Ishikawa (cell line): ENCODE measurements around the gene JPH2.

Source experiments
- CREB1 ChIP-seq: IDR thresholded peaks from 2 replicates; pipeline ENCODE4 v1.6.1; 2012; ENCODE audit warnings: low read depth
- RAD21 ChIP-seq: IDR thresholded peaks from 2 replicates; pipeline ENCODE4 v1.6.1; 2012; ENCODE audit warnings: low read depth

DNA sequence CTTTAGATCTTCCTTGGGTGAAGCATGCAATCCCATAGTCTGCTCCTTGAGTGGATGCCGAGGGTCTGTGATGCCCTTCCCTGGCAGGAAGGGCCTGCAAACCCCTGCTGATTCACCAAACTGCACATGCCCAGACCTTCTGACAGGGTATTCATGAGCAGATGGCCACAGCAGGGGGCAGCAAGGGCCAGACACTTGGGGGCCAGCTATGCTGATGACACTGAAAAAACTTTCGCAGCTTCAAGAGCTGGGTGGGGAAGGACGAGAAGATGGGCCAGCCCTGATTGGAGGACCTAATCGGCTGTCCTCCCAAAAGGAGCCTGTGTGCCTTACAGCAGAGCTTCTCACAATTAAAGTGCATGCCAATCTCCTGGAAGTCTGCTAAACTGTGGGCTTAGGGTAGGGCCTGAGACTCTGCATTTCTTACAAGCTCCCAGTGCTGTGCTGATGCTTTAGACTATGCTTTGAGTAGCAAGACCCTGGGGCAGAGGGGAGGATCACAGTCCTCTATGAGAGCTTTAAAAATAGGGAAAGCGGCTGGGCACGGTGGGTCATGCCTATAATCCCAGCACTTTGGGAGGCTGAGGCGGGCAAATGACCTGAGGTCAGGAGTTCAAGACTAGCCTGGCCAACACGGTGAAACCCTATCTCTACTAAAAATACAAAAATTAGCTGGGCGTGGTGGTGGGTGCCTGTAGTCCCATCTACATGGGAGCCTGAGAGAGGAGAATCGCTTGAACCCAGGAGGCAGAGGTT, 44.9 kb upstream of the JPH2 start:
- TF ChIP-seq CREB1 (no peak), RAD21 (no peak)
